Body of pancreas (tissue), 4 donors: ENCODE measurements around the gene EMILIN3. TPM values are rescaled to one million over a fixed set of nuclear protein-coding genes. Genes with fewer than 3 reads are reported as not detected.
A peak's percentile ranks its signal among the peaks of the same experiment; 100 is the strongest.
"Not testable (repeated sequence)": the region's sequence is repeated elsewhere in the genome, so short reads cannot be mapped to it uniquely, and the experiment has no call there.

Experiments used
- ATAC-seq: fragments of 150-250 bp; one replicate; pipeline ENCODE4 v1.9.1; 2016
- DNase-seq, 4 donors: peaks; one replicate each; pipeline ENCODE4 v3.0.0-alpha.2; 2019
- H3K27ac ChIP-seq, 4 donors: fragments of 200-600 bp; sonication (generic); 1 replicate in 3 of 4; 2 replicates in 1 of 4; pipeline versions ENCODE4 v1.5.1 to v1.6.1; 2016 to 2019; ENCODE audit warnings: mild to moderate bottlenecking in 1 of 4, mixed read lengths in 1 of 4, moderate library complexity in 1 of 4
- H3K27me3 ChIP-seq, 2 donors: fragments of 200-600 bp; sonication (generic); one replicate each; pipeline ENCODE4 v1.6.0; 2016; ENCODE audit warnings: mild to moderate bottlenecking in 1 of 2
- H3K36me3 ChIP-seq, 2 donors: fragments of 200-600 bp; sonication (generic); replicated peaks in 1 of 2; 2 replicates each; pipeline ENCODE4 v1.5.1; 2016; ENCODE audit warnings: low read depth in 2 of 2; ENCODE audit not compliant: insufficient read depth in 1 of 2
- H3K4me1 ChIP-seq: fragments of 200-600 bp; sonication (generic); one replicate; pipeline ENCODE4 v1.6.0; 2016
- H3K4me3 ChIP-seq, 2 donors: fragments of 200-600 bp; sonication (generic); 1 replicate in 1 of 2; 2 replicates in 1 of 2; pipeline ENCODE4 v1.5.1; 2016 to 2019
- H3K9me3 ChIP-seq, 3 donors: fragments of 200-600 bp; sonication (generic); 1 replicate in 2 of 3; 2 replicates in 1 of 3; pipeline ENCODE4 v1.5.1; 2016
- POLR2A ChIP-seq, 3 donors: fragments of 450-650 bp; IDR thresholded peaks; one replicate each; pipeline ENCODE4 v1.6.1; 2016; ENCODE audit warnings: antibody characterized with exemption in 3 of 3, mild to moderate bottlenecking in 2 of 3
- WGBS, 2 donors: methylation state at CpG; one replicate each; pipeline ENCODE4 v1.1.5; 2017; 5-methylcytosine and 5-hydroxymethylcytosine counted together
- intact Hi-C: fragments of 100-400 bp; cut with DNase I; formaldehyde crosslinking; loops from one replicate; pipeline ENCODE4 v1.15.1; 2023
- total RNA-seq, 2 donors: library from RNA; depleted of rRNA; stranded (reverse); fragments of >200 nt; gene quantifications; one replicate each; pipeline ENCODE4 v1.1.0, GENCODE V29; 2016
- TF ChIP-seq, protein P1 (sequence below), 7 experiments: fragments of 450-650 bp in 4 of 7; fragments of 200-600 bp in 3 of 7; sonication (generic) in 3 of 7; IDR thresholded peaks; one replicate each; pipeline ENCODE4 v1.5.1; 2016 to 2019; ENCODE audit warnings: antibody characterized with exemption in 7 of 7

EMILIN3 gene
- total RNA-seq, 2 donors from 2014 or later, result 0.26 TPM; not detected in 1

DNA sequence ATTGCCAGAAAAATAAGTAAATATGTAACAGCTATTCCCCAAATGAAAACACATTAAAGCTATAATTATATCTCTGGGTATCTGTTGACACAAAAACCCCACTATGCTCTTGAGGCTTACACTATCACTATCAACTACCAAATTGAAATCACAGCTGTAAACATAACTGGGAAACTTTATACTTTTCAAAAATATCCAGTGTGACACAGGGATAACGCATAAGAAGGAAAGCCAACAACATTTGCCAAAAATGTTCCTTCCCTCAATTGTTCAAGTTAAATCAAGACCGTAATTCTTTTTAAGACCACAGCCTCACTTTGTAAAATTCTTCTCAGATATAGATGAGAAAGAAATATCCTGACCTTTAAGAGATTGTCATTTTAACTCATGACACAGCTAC, 52.2 kb downstream of the EMILIN3 start:
- H3K4me1 ChIP-seq, result peaks cover 26% of the 10 kb centered on the region
- no peak for DNase-seq
- no peaks in the 10 kb centered on the region for H3K27me3 ChIP-seq
- TF ChIP-seq POLR2A (IDR thresholded peaks at IDR 0.05), result no peak
- TF ChIP-seq, protein P1, sequence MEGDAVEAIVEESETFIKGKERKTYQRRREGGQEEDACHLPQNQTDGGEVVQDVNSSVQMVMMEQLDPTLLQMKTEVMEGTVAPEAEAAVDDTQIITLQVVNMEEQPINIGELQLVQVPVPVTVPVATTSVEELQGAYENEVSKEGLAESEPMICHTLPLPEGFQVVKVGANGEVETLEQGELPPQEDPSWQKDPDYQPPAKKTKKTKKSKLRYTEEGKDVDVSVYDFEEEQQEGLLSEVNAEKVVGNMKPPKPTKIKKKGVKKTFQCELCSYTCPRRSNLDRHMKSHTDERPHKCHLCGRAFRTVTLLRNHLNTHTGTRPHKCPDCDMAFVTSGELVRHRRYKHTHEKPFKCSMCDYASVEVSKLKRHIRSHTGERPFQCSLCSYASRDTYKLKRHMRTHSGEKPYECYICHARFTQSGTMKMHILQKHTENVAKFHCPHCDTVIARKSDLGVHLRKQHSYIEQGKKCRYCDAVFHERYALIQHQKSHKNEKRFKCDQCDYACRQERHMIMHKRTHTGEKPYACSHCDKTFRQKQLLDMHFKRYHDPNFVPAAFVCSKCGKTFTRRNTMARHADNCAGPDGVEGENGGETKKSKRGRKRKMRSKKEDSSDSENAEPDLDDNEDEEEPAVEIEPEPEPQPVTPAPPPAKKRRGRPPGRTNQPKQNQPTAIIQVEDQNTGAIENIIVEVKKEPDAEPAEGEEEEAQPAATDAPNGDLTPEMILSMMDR (IDR thresholded peaks at IDR 0.05), result no peak
- no peak for ATAC-seq
- H3K36me3 ChIP-seq, result no peaks in the 10 kb centered on the region
- no peaks in the 10 kb centered on the region for H3K9me3 ChIP-seq
- 66 to 78% methylated on average over 2 of the region's 2 CpGs for WGBS, 2 donors
- H3K4me3 ChIP-seq, result no peak overlapping the region
- peak overlapping the region in 1 of 4 donors; percentile 6 for H3K27ac ChIP-seq
- intact Hi-C loops, result no loop called here

DNA sequence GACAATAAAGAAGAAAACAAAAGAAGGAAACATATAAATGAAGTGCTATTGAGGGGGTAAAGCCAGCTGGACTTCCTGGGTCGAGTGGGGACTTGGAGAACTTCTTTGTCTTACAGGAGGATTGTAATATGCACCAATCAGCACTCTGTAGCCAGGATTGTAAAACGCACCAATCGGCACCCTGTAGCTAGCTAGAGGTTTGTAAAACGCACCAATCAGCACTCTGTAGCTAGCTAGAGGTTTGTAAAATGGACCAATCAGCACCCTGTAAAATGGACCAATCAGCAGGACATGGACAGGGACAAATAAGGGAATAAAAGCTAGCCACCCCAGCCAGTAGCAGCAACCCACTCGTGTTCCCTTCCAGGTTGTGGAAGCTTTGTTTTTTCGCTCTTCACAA, 54.6 kb downstream of the EMILIN3 start:
- 89 to 92% methylated on average over 6 of the region's 6 CpGs for WGBS, 2 donors
- DNase-seq, intact Hi-C loops: not testable (repeated sequence)

More for the DNA sequence above, 54.6 kb downstream of the EMILIN3 start:
- not testable (repeated sequence) for H3K36me3 ChIP-seq, H3K4me3 ChIP-seq, H3K27ac ChIP-seq, H3K9me3 ChIP-seq, ATAC-seq, H3K27me3 ChIP-seq
- peaks cover 28% of the 10 kb centered on the region for H3K4me1 ChIP-seq

Other genes starting within 250 kb of the EMILIN3 start
- gene PLCG1, start 229.3 kb downstream of the EMILIN3 start, total RNA-seq, result 10 to 100 TPM; 40.0 to 87.7 TPM
- gene ZHX3, start 49.1 kb downstream of the EMILIN3 start, total RNA-seq, result 10 to 100 TPM; 10.9 to 11.9 TPM
- gene LPIN3, start 26.0 kb downstream of the EMILIN3 start, total RNA-seq, result 10 to 100 TPM; 11.9 to 50.1 TPM